A549 (cell line): ENCODE measurements around the gene HOXB1. TPM values are rescaled to one million over a fixed set of nuclear protein-coding genes. Genes with fewer than 3 reads are reported as not detected.

Source experiments
- ATAC-seq, 2 experiments: fragments of 200-7000 bp in 1 of 2; fragments of >200 bp in 1 of 2; cut with Nextera tagmentation in 1 of 2; cut with Tn5 transposase in 1 of 2; 3 replicates each; pipeline versions ENCODE4 v1.8.0 to v1.9.1; 2018 to 2020; ENCODE audit warnings: mild to moderate bottlenecking in 1 of 2, moderate library complexity in 1 of 2
- CTCF ChIA-PET: fragments of 300-600 bp; sonication (Branson Sonifier 250); formaldehyde crosslinking; extraction: SDS; loops from one replicate; lab custom pipeline; 2021; ENCODE audit warnings: antibody characterized with exemption, inconsistent platforms; lab: Yijun Ruan, JAX
- POLR2A ChIA-PET: fragments of 350-600 bp; formaldehyde crosslinking; extraction: SDS; loops from one replicate; lab custom pipeline; 2021; ENCODE audit warnings: antibody characterized with exemption, inconsistent platforms; lab: Yijun Ruan, JAX
- DNase-seq, 2 experiments: peaks; one replicate each; pipeline versions ENCODE4 v3.0.0 to v3.0.0-alpha.2; 2011 to 2016; ENCODE audit warnings: low read depth in 1 of 2, low spot score in 1 of 2
- FAIRE-seq: peaks from 2 replicates; lab custom pipeline; 2011; peaks lifted over from hg19 to GRCh38; lab: Jason Lieb, UNC
- H3K27ac ChIP-seq, 2 experiments: fragments of >200 bp; sonication (Bioruptor Twin); formaldehyde crosslinking; 3 replicates each; pipeline ENCODE4 v1.5.1; 2016 to 2017
- H3K4me1 ChIP-seq: fragments of >200 bp; sonication (Bioruptor Twin); formaldehyde crosslinking; 3 replicates; pipeline ENCODE4 v1.6.1; 2016
- H3K4me2 ChIP-seq: fragments of >200 bp; sonication (Bioruptor Twin); formaldehyde crosslinking; 3 replicates; pipeline ENCODE4 v1.6.1; 2016
- H3K4me3 ChIP-seq: fragments of >200 bp; sonication (Bioruptor Twin); formaldehyde crosslinking; 3 replicates; pipeline ENCODE4 v1.5.1; 2016
- H3K9me3 ChIP-seq: fragments of >200 bp; sonication (Bioruptor Twin); formaldehyde crosslinking; 3 replicates; pipeline ENCODE4 v1.6.1; 2016
- BHLHE40 ChIP-seq: IDR thresholded peaks from 2 replicates; pipeline ENCODE4 v1.6.1; 2012; ENCODE audit warnings: low read depth, low read length, inconsistent platforms
- CBX8 ChIP-seq: fragments of 200-600 bp; sonication (generic); IDR thresholded peaks from 2 replicates; pipeline ENCODE4 v1.6.1; 2016
- CHD4 ChIP-seq: fragments of 200-600 bp; sonication (generic); IDR thresholded peaks from 2 replicates; pipeline ENCODE4 v1.6.1; 2016; ENCODE audit warnings: antibody characterized with exemption, mild to moderate bottlenecking, borderline replicate concordance
- EHMT2 ChIP-seq: fragments of 200-600 bp; sonication (generic); IDR thresholded peaks from 2 replicates; pipeline ENCODE4 v1.6.1; 2016; ENCODE audit warnings: antibody characterized with exemption, low read depth, mild to moderate bottlenecking, moderate library complexity
- ESRRA ChIP-seq: fragments of 150-350 bp; IDR thresholded peaks from 2 replicates; pipeline ENCODE4 v1.6.1; 2014; ENCODE audit warnings: mild to moderate bottlenecking, low read length, borderline replicate concordance
- FOSB ChIP-seq: fragments of 250-450 bp; sonication (Bioruptor Pico); IDR thresholded peaks from 2 replicates; pipeline ENCODE4 v1.5.0; 2020; ENCODE audit warnings: mild to moderate bottlenecking, moderate library complexity
- HOXA7 ChIP-seq: fragments of 250-450 bp; sonication (Bioruptor Pico); IDR thresholded peaks from 2 replicates; pipeline ENCODE4 v1.5.0; 2020; ENCODE audit warnings: mild to moderate bottlenecking, moderate library complexity
- JUN ChIP-seq, 2 experiments: fragments of >200 bp; sonication (Bioruptor Twin); formaldehyde crosslinking; IDR thresholded peaks; 2 replicates in 1 of 2; 3 replicates in 1 of 2; pipeline ENCODE4 v1.6.1; 2016 to 2017
- KDM1A ChIP-seq: fragments of 200-600 bp; sonication (generic); IDR thresholded peaks from 2 replicates; pipeline ENCODE4 v1.6.1; 2016; ENCODE audit warnings: low read depth, mild to moderate bottlenecking
- KDM5A ChIP-seq: fragments of 200-600 bp; sonication (generic); IDR thresholded peaks from 2 replicates; pipeline ENCODE4 v1.6.1; 2016; ENCODE audit warnings: antibody characterized with exemption, mild to moderate bottlenecking
- NFE2L2 ChIP-seq: fragments of 150-350 bp; conservative IDR thresholded peaks from 2 replicates; pipeline ENCODE4 v1.6.1; 2014; ENCODE audit warnings: low read length
- PHF8 ChIP-seq: fragments of 200-600 bp; sonication (generic); IDR thresholded peaks from 2 replicates; pipeline ENCODE4 v1.6.1; 2016; ENCODE audit warnings: low read depth, mild to moderate bottlenecking, antibody characterized with exemption, moderate library complexity, borderline replicate concordance
- RAD21 ChIP-seq, 2 experiments: fragments of >200 bp in 1 of 2; sonication (Bioruptor Twin) in 1 of 2; formaldehyde crosslinking in 1 of 2; IDR thresholded peaks in 1 of 2; conservative IDR thresholded peaks in 1 of 2; 2 replicates in 1 of 2; 3 replicates in 1 of 2; pipeline ENCODE4 v1.6.1; 2012 to 2018; ENCODE audit warnings: inconsistent platforms in 1 of 2
- RARB ChIP-seq: fragments of 250-450 bp; sonication (Bioruptor Pico); IDR thresholded peaks from 2 replicates; pipeline ENCODE4 v1.8.0; 2021; ENCODE audit warnings: mild to moderate bottlenecking, moderate library complexity
- REST ChIP-seq: fragments of 200-600 bp; sonication (generic); IDR thresholded peaks from 2 replicates; pipeline ENCODE4 v1.6.1; 2016; ENCODE audit warnings: antibody characterized with exemption, mild to moderate bottlenecking, moderate library complexity
- TFCP2L1 ChIP-seq: fragments of 250-450 bp; sonication (Bioruptor Pico); IDR thresholded peaks from 2 replicates; pipeline ENCODE4 v1.5.0; 2021; ENCODE audit warnings: mild to moderate bottlenecking
- TP53 ChIP-seq: fragments of 250-450 bp; sonication (Bioruptor Pico); IDR thresholded peaks from 2 replicates; pipeline ENCODE4 v1.5.0; 2021; ENCODE audit warnings: mild to moderate bottlenecking, moderate library complexity
- ZC3H11A ChIP-seq: fragments of 450-650 bp; IDR thresholded peaks from 2 replicates; pipeline ENCODE4 v1.6.1; 2014; ENCODE audit warnings: antibody characterized with exemption, mild to moderate bottlenecking
- ZFP36 ChIP-seq: fragments of 450-650 bp; IDR thresholded peaks from 2 replicates; pipeline ENCODE4 v1.6.1; 2014; ENCODE audit warnings: borderline replicate concordance; ENCODE audit not compliant: partially characterized antibody
- ZNF302 ChIP-seq: fragments of 250-450 bp; sonication (Bioruptor Pico); IDR thresholded peaks from 2 replicates; pipeline ENCODE4 v1.9.0; 2021; ENCODE audit warnings: inconsistent platforms, mild to moderate bottlenecking, moderate library complexity
- WGBS: methylation state at CpG from one replicate; pipeline ENCODE4 v1.1.6; 2017; ENCODE audit errors: missing lambda C conversion rate; 5-methylcytosine and 5-hydroxymethylcytosine counted together
- polyA plus RNA-seq, 4 experiments: library from polyadenylated mRNA; depleted of rRNA in 3 of 4; stranded (reverse); fragments of >200 nt; fragmentation: RNase III in 1 of 4; extraction: RNeasy Plus Mini Kit Qiagen cat#74134 plus additional on column Dnase treatment in 1 of 4; gene quantifications; 2 replicates in 3 of 4; 3 replicates in 1 of 4; pipeline ENCODE4 v1.2.3, GENCODE V29; 2011 to 2017
- TF ChIP-seq, protein P1 (sequence below): IDR thresholded peaks from 2 replicates; pipeline ENCODE4 v1.6.1; 2012
- TF ChIP-seq, protein P2 (sequence below): IDR thresholded peaks from 2 replicates; pipeline ENCODE4 v1.6.1; 2012

The HOXB1 gene
- polyA plus RNA-seq, 2 of the 4 experiments (the other 2 are of a cell fraction) = not detected

DNA sequence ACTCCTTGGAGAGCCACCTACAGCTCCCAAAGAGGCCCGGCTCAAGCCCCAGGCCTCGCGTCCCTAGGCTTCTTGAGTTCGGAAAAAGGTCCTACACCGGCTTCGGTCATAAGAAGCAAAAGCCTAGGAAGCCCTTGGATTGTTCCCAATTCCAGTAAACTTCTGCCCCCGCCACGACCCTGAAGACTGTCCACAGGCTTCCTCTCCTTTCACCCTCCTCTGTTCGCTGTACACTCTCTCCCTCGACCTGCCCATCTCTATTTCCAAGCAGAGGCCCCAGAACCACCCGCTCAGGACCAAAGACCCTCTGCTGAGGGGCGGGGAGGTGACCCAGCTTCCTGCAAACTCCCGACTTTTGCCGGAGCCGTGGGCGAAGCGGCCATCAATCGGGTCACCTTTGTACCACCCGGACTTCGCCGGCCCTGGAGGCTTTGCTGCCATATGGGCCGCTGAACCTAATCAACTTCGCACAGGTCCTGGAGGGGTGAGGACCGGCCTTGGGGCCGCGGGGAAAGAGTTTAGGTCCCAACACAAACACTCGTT is 11.4 kb upstream of the HOXB1 start:
- peak overlapping the region; percentile 76 for H3K4me2 ChIP-seq

GRCh38 chr17:48541577-48542113 is 10.8 kb upstream of the HOXB1 start:
- FAIRE-seq (no peak), ATAC-seq (no peak), DNase-seq (no peak)
- H3K4me3 ChIP-seq = no peak overlapping the region
- H3K4me1 ChIP-seq = peaks cover 14% of the 10 kb centered on the region
- no peak overlapping the region for H3K27ac ChIP-seq
- H3K9me3 ChIP-seq = no peaks in the 10 kb centered on the region
- H3K4me2 ChIP-seq = no peak overlapping the region
- TF ChIP-seq, protein P1, sequence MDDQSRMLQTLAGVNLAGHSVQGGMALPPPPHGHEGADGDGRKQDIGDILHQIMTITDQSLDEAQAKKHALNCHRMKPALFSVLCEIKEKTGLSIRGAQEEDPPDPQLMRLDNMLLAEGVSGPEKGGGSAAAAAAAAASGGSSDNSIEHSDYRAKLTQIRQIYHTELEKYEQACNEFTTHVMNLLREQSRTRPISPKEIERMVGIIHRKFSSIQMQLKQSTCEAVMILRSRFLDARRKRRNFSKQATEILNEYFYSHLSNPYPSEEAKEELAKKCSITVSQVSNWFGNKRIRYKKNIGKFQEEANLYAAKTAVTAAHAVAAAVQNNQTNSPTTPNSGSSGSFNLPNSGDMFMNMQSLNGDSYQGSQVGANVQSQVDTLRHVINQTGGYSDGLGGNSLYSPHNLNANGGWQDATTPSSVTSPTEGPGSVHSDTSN = no peak
- TF ChIP-seq RARB (CRISPR knock-in tag) = no peak
- TF ChIP-seq CHD4 = no peak
- TF ChIP-seq TFCP2L1 = no peak
- no peak for TF ChIP-seq CBX8
- TF ChIP-seq ZFP36 = no peak
- TF ChIP-seq FOSB (CRISPR knock-in tag) = no peak
- TF ChIP-seq ESRRA = no peak
- WGBS = 88% methylated on average over 36 of the region's 36 CpGs
- CTCF ChIA-PET = interaction anchor here (0.8 to 2.8 kb wide), 4 partner anchors 33 to 85 kb away, joined by 3 to 8 read pairs (median 3); no protein-coding TSS in a partner anchor
- POLR2A ChIA-PET = no interaction called here

More for the DNA sequence above, 11.4 kb upstream of the HOXB1 start:
- ATAC-seq (no peak), FAIRE-seq (no peak), DNase-seq (no peak)
- H3K9me3 ChIP-seq = no peaks in the 10 kb centered on the region
- WGBS = 89% methylated on average over 27 of the region's 27 CpGs
- CTCF ChIA-PET = interaction anchor here (0.8 to 2.8 kb wide), 5 partner anchors 34 to 192 kb away, joined by 3 to 8 read pairs (median 3); no protein-coding TSS in a partner anchor
- peak overlapping the region in 1 of 2 experiments; percentile 31; a peak in 1 of 6 replicates for H3K27ac ChIP-seq
- TF ChIP-seq ZC3H11A = no peak
- no peak for TF ChIP-seq TP53 (CRISPR knock-in tag)
- TF ChIP-seq EHMT2 = no peak
- no peak for TF ChIP-seq HOXA7 (CRISPR knock-in tag)
- TF ChIP-seq JUN (IDR thresholded peaks at IDR 0.05) = no peak
- TF ChIP-seq RAD21 (conservative IDR thresholded peaks at IDR 0.05 in 1 of 2, IDR thresholded peaks at IDR 0.05 in 1 of 2) = no peak
- TF ChIP-seq PHF8 = no peak
- TF ChIP-seq KDM1A = no peak
- TF ChIP-seq, protein P2, sequence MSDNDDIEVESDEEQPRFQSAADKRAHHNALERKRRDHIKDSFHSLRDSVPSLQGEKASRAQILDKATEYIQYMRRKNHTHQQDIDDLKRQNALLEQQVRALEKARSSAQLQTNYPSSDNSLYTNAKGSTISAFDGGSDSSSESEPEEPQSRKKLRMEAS = no peak
- TF ChIP-seq NFE2L2 = no peak
- peaks cover 14% of the 10 kb centered on the region for H3K4me1 ChIP-seq
- POLR2A ChIA-PET = interaction anchor here (2.1 kb wide), 1 partner anchor 13 kb away, joined by 10 read pairs; no protein-coding TSS in a partner anchor
- H3K4me3 ChIP-seq = peak overlapping the region; percentile 44; the same call in 2 of the 3 replicates

GRCh38 chr17:48541036-48541576 is 10.3 kb upstream of the HOXB1 start:
- no peak overlapping the region for H3K27ac ChIP-seq
- H3K4me2 ChIP-seq = no peak overlapping the region
- POLR2A ChIA-PET = no interaction called here
- H3K9me3 ChIP-seq = no peaks in the 10 kb centered on the region
- no peak for DNase-seq
- peaks cover 15% of the 10 kb centered on the region; the same call in 2 of the 3 replicates for H3K4me1 ChIP-seq
- CTCF ChIA-PET = interaction anchor here (0.6 to 2.8 kb wide), 7 partner anchors 18 to 84 kb away, joined by 3 to 11 read pairs (median 3); no protein-coding TSS in a partner anchor
- no peak overlapping the region for H3K4me3 ChIP-seq
- 91% methylated on average over 12 of the region's 12 CpGs for WGBS
- no peak for ATAC-seq
- no peak for FAIRE-seq
- no peak for TF ChIP-seq ZNF302 (CRISPR knock-in tag)
- TF ChIP-seq KDM5A = no peak
- no peak for TF ChIP-seq REST
- TF ChIP-seq BHLHE40 = no peak
- TF ChIP-seq, all 56 proteins: peak for 0
